GM19372 (cell line): ENCODE results near the gene STX4.
A peak's percentile ranks its signal among the peaks of the same experiment; 100 is the strongest.

Experiments used
- ATAC-seq: cut with Tn5 transposase; IDR thresholded peaks from one replicate; pipeline ENCODE4 v1.9.1; 2021; ENCODE audit warnings: mild to moderate bottlenecking, low read depth, moderate library complexity; ENCODE audit not compliant: unreplicated experiment

The STX4 gene

DNA sequence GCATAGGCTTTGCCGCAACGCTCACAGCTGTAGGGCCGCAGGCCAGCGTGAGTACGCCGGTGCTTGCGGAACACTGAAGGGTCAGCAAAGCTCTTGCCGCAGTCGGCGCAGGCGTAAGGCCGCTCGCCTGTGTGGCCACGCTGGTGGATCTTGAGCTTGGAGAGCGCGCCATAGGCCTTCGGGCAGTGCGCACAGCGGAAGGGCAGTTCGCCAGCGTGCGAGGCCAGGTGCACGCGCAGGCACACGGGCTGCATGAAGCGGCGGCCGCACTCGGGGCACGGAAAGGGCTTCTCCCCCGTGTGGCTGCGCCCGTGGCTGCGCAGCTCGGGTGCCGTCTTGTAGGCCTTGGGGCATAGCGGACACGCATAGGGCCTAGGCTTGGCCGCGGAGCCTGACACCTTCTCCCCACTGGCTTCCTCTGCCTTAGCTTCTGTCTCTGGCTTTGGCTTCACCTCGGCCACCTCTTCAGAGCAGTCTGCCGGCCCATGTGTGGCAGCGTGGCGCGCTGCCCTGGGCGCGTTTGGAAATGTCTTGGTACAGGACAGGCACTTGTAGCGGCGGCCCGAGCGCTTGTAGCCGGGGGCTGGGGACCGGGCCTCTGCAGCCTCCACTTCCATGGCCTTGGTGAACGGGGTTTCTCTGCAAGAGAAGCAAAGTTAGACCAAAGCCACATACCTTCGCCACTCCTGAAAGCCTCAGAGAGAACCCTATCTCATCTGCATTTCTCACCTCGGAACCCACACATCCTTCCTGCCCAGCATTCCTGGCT is 30.7 kb downstream of the STX4 start:
- ATAC-seq, result no peak

DNA sequence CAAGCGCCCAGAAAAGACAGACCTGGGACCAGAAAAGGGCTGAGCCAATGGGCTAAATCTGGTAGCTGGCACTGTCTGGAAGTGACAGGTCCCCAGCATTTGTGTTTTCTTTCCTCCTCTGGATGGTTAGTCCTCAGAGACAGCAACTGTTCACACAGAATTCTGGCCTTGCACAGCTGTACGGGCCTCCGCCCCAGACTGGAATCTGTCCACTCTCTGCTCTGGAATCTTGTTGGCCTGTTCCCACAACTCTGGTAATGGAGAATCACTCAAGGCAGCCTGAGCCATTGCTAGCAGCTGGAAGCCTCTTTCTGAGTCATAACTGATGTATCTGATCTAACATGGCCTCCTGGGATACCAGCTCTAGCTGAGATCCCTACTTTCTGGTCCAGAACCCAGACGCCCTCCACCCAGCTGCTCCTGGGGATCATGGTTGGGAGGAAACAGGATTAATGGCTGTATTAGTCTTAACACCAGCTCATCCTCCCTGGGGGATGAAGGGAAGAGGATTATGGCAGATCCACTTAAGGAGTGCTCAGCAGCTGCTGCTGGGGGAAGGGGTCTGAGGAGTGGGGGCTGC is 31.6 kb downstream of the STX4 start:
- no peak for ATAC-seq

DNA sequence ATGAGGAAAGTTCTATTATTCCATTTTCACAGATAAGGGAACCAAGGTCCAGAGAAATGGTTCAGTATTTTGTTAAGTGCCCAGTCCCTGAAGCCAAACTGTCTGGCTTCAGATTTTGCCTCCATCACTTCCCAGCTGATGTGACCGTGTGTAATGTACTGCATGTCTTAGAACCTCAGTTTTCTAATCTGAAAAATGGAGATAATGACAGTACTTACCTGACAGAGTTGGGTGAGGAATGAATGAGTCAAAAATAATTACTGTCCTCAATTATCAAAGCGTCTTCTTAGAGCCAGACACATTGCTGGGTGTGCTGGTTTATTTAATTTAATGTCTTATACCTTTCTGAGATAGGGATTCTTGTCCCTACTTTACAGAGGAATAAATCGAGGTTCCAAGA is 34.0 kb downstream of the STX4 start:
- ATAC-seq, result no peak

DNA sequence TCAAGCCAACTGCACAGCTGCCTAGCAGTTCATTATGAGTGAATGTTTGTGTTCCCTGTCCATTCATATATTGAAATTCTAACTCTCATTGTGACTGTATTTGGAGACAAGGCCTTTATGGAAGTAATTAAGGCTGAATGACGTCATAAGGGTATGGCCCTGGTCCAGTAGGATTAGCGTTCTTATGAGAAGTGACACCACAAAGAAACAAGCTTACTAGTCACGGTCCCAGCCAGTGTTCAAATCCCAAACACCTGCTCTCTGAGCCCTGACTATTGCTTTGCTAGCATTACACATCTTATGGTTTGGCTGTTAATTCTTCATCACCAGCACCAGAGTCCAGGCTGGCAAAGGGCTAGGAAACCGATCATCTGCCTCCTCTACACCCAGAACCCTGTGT is 38.5 kb downstream of the STX4 start:
- ATAC-seq, result no peak

DNA sequence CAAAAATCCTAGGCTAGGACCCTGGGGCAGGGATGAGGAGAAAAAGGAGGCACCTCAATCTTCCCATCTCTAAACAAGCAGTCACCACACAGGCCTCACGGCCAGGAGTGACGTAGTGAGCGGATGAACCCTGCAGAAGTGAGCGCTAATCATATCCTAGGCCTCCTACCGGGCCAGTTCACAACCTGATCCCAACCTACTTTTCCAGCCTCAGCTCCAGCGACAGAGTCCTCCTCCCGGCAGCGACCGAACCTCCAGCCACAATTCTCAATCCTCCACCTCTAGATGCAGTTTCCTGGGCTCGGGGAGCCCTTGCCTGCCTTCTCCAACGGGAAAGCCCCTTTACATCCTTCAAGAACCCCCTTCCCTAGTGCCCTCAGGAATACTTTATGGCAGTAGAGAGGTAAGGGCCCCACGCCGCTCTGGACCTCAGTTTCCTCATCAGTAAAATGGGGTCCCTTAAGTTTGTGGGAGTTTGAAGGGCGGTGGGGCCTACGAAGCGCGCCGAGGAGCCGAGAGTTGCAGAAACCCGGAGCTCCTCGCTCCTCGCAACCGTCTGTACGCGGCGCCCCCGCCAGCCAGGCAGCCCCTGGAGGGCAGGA is 39.3 kb downstream of the STX4 start:
- ATAC-seq, result no peak

DNA sequence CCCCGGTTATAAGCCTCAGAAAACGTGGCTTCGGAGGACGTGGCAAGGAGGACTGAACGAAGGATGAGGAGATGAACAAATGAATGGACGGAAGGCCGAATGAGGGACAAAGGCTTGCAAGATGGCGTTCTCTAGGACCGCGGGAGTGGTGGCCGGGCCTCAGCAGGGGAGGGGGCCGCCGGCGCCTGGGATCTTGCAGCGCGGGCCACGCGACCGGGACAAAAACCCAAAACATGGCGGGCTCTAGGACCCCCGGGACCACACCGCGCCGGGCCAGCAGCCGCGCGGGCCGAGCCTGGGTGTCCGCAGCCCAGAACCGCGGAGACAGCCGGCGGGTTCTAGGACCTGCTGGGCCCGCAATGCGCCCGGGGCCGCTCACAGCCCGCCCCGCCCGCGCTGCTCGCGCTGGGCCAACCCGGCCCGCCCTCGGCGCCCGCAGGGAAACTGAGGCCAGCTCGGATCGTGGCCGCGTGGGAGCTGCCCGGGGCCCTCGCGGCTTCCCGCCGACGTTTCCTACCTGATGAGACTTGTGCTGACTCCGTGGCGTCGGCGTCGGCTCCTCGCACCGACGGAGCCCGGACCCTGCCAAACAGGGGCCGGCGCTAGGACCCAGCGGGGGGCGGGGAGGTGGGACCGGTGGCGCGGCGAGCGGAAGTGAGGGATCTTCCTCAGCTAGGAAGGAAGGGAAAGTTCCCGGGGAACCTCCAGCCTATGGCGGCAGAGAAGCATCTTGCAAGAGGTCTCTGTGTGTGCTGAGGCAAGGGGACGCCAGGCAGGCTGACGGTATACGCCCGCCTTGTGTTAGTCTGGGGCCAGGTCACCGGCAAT is 40.0 kb downstream of the STX4 start:
- peak; percentile 47 for ATAC-seq

DNA sequence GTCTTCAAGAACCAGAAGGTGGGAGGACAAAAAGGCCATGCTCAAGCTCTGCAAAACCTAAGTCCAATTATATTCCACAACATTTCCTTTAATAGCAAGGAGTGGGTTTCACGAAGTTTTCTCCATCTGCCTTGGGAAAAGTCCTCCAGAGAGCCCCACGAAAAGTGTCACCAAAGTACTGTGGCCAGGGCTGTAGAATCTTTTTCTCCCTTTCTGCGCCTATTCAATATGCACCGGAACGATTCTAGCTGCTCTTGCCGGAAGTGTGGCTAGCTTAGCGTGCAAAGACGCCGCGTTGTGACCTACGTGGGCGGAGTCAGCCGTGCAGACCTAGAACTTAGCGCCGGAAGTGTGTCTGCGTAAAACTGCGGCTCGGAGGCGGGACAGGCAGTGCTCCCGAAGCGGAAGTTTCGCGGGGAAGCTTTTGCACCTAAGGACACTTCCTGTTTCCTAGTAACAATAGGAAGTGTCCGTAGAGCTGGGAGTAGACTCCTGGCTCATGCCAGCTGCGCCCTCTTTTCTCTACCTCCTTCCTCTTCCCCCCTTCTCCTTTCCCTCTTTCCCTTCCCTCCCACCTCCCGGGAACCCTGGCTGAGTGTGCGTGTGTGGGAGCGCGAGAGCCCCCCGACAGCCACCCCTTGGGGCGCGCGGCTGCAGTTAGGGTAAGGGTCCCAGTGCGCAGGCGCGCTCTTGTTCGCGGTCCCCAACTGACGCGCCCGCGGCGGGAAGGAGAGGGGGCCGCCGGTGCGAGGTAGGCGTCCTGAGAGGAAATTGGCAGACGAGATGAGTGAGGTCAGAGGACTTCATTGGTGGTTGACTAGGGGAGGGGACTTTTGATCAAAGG is 40.8 kb downstream of the STX4 start, which contains the start of the genes ZNF646 and ZNF668:
Gene ZNF646 (plus strand): TSS at position 453 of the 844 bp plus-strand sequence. CDS start 1,903 bp downstream, outside the sequence.
Gene ZNF668 (minus strand): TSS at position 271 of the 844 bp plus-strand sequence. CDS start 9,781 bp downstream, outside the sequence.
- ATAC-seq, result peak; percentile 69

DNA sequence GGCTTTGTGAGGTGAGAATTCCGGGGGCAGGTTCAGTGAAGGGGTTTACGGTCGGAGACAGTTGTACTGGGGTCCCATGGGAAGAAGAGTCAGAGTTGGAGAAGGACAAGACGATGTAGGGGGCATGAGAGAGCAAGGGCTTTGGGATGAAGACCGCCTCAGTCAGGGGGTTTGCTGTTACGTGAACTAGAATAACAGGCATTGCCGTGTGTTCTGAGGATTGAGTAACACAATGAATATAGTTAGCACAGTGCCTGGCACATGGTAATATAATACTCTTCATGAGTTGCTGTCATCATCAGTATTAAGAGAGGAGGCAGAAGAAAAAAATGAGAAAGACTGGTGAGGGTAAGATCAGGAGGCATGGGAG is 41.4 kb downstream of the STX4 start:
- no peak for ATAC-seq

DNA sequence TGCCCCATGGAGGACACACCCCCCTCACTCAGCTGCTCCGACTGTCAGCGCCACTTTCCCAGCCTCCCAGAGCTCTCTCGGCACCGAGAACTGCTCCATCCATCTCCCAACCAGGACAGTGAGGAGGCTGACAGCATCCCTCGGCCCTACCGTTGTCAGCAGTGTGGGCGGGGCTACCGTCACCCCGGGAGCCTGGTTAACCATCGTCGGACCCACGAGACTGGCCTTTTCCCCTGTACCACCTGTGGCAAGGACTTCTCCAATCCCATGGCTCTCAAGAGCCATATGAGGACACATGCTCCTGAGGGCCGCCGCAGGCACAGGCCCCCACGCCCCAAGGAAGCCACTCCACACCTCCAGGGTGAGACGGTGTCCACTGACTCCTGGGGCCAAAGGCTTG is 43.0 kb downstream of the STX4 start:
- no peak for ATAC-seq

DNA sequence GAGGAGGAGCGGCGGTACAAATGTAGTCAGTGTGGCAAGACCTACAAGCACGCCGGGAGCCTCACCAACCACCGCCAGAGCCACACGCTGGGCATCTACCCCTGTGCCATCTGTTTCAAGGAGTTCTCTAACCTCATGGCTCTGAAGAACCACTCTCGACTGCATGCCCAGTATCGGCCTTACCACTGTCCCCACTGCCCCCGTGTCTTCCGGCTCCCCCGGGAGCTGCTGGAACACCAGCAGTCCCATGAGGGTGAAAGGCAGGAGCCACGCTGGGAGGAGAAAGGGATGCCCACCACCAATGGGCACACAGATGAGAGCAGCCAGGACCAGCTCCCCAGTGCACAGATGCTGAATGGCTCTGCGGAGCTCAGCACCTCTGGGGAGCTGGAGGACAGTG is 43.7 kb downstream of the STX4 start:
- no peak for ATAC-seq

DNA sequence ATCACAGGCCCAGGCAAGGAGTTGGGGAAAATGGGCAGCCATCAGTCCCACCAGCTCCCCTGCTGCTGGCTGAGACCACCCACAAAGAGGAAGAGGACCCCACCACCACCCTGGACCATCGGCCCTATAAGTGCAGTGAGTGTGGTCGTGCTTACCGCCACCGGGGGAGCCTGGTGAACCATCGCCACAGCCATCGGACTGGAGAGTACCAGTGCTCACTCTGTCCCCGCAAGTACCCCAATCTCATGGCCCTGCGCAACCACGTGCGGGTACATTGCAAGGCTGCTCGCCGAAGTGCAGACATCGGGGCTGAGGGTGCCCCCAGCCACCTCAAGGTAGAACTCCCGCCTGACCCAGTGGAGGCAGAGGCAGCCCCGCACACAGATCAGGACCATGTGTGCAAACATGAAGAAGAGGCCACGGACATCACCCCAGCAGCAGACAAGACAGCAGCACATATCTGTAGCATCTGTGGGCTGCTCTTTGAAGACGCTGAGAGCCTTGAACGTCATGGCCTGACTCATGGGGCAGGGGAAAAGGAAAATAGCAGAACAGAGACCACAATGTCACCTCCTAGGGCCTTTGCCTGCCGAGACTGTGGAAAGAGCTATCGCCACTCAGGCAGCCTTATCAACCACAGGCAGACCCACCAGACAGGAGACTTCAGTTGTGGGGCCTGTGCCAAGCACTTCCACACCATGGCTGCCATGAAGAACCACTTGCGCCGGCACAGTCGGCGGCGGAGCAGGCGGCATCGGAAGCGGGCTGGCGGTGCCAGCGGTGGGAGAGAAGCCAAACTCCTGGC is 44.4 kb downstream of the STX4 start:
- no peak for ATAC-seq

DNA sequence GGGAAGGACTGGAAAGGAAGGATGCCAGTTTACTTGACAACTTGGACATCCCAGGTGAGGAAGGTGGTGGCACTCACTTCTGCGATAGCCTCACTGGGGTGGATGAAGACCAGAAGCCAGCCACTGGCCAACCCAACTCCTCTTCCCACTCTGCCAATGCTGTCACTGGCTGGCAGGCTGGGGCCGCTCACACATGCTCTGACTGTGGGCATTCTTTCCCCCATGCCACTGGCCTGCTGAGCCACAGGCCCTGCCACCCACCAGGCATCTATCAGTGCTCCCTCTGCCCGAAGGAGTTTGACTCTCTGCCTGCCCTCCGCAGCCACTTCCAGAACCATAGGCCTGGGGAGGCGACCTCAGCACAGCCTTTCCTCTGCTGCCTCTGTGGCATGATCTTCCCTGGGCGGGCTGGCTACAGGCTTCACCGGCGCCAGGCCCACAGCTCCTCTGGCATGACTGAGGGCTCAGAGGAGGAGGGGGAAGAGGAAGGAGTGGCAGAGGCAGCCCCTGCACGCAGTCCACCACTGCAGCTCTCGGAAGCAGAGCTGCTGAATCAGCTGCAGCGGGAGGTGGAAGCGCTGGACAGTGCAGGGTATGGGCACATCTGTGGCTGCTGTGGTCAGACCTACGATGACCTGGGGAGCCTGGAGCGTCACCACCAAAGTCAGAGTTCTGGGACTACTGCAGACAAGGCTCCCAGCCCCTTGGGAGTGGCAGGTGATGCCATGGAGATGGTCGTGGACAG is 45.4 kb downstream of the STX4 start:
- no peak for ATAC-seq

DNA sequence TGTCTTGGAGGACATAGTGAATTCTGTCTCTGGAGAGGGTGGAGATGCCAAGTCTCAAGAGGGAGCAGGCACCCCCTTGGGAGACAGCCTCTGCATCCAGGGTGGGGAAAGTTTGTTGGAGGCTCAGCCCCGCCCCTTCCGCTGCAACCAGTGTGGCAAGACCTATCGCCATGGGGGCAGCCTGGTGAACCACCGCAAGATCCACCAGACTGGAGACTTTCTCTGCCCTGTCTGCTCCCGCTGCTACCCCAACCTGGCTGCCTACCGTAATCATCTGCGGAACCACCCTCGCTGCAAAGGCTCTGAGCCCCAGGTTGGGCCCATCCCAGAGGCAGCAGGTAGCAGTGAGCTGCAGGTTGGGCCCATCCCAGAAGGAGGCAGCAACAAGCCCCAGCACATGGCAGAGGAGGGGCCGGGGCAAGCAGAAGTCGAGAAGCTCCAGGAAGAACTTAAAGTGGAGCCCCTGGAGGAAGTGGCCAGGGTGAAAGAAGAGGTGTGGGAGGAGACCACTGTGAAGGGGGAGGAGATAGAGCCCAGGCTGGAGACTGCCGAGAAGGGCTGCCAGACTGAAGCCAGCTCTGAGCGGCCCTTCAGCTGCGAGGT is 46.1 kb downstream of the STX4 start:
- no peak for ATAC-seq

DNA sequence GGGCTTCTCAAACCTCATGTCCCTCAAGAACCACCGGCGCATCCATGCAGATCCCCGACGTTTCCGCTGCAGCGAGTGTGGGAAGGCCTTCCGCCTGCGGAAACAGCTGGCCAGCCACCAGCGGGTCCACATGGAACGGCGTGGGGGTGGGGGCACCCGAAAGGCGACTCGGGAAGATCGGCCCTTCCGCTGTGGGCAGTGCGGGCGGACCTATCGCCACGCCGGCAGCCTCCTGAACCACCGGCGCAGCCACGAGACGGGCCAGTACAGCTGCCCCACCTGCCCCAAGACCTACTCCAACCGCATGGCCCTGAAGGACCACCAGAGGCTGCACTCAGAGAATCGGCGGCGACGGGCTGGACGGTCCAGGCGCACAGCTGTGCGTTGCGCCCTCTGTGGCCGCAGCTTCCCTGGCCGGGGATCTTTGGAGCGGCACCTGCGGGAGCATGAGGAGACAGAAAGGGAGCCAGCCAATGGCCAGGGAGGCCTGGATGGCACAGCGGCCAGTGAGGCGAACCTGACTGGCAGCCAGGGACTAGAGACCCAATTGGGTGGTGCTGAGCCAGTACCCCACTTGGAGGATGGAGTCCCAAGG is 46.8 kb downstream of the STX4 start:
- ATAC-seq, result no peak

DNA sequence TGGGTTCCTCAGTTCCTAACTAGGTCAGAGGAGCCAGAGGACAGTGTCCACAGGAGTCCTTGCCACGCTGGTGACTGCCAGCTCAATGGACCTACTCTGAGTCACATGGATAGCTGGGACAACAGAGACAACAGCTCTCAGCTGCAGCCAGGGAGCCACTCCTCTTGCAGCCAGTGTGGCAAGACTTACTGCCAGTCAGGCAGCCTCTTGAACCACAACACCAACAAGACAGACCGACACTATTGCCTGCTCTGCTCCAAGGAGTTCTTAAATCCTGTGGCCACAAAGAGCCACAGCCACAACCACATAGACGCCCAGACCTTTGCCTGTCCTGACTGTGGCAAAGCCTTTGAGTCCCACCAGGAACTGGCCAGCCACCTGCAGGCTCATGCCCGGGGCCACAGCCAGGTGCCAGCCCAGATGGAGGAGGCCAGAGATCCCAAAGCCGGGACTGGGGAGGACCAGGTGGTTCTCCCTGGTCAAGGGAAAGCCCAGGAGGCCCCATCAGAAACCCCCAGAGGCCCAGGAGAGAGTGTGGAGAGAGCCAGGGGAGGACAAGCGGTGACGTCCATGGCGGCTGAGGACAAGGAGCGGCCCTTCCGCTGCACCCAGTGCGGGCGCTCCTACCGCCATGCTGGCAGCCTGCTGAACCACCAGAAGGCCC is 47.5 kb downstream of the STX4 start:
- ATAC-seq, result no peak

DNA sequence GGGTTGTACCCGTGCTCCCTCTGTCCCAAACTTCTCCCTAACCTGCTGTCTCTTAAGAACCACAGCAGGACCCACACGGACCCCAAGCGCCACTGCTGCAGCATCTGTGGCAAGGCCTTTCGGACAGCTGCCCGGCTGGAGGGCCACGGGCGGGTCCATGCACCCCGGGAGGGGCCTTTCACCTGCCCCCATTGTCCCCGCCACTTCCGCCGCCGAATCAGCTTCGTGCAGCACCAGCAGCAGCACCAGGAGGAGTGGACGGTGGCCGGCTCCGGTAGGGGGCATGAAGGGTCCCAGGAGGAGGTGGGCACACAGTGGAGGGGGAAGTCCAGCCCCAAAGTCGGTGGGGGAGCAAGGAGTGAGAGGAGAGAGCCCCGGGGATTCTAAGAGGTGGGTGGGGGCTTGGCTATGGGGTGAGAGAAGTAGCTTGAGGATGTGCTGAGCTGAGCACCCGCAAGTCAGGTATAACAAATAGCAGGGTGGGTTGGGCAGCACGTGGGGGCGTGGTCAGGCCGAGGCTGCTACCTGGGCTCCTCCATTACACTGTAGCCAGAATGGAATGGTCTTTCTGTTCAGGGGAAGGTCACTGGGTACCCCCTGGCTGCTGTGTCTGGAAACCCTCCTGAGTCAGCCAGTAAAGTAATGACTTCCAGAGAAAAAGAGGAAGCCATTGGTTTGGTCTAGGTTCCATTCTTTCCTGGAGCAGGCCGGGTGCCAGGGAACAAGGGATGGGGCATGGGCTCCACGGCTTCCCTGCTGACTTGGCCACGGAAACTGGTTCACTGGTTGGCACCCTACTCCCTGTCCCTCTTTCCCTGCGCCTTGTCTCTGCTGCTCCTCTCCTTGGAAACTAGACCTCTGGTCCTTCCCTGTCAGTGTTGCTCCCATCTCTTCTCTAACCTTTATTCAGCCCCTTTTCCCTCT is 48.3 kb downstream of the STX4 start:
- ATAC-seq, result no peak
